ENCODE results near the gene MAN2B2. TPM values are rescaled to one million over a fixed set of nuclear protein-coding genes. Genes with fewer than 3 reads are reported as not detected.
"Not testable (repeated sequence)": the region's sequence is repeated elsewhere in the genome, so short reads cannot be mapped to it uniquely, and the experiment has no call there.

Gene MAN2B2
- total RNA-seq, 1 experiment from 2014 or later, result 30.9 TPM

DNA sequence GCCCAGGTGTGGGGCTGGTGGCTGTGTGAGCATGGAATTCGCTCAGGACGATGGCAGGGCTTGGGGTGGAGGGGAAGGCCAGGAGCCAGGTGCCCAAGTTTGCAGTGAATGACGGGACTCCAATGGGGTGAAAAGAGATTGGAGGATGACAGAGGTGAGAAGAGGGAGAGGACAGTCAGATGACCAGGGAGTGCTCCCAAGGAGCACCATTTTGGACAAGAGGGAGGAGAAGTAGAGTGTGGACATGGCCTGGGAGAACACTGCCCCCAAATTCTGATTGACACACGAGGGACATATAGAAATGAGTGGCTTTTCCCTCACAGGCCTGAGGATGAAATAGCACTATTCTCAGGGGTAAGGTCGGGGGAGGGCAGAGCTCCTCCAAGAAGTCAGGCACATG is 72.2 kb downstream of the MAN2B2 start:
- Mint-ChIP-seq H3K27me3 (ENCODE audit: unreplicated experiment) (peaks cover 17% of the 10 kb centered on the region), H3K9me3 (ENCODE audit: low read depth, unreplicated experiment) (no peaks in the 10 kb centered on the region), H3K36me3 (ENCODE audit: insufficient read depth, unreplicated experiment) (peaks cover 12% of the 10 kb centered on the region), H3K27ac (ENCODE audit: unreplicated experiment) (no peak overlapping the region), H3K4me1 (ENCODE audit: low read depth, unreplicated experiment) (peaks cover 3% of the 10 kb centered on the region), H3K4me3 (ENCODE audit: low read depth, unreplicated experiment) (no peak overlapping the region)
- no TSS peak for BruUV-seq (replicated peaks)
- intact Hi-C loops (cut with micrococcal nuclease; ENCODE audit: unreplicated experiment), result no loop called here
- DNase-seq, result no peak
- TF ChIP-seq, protein P1, sequence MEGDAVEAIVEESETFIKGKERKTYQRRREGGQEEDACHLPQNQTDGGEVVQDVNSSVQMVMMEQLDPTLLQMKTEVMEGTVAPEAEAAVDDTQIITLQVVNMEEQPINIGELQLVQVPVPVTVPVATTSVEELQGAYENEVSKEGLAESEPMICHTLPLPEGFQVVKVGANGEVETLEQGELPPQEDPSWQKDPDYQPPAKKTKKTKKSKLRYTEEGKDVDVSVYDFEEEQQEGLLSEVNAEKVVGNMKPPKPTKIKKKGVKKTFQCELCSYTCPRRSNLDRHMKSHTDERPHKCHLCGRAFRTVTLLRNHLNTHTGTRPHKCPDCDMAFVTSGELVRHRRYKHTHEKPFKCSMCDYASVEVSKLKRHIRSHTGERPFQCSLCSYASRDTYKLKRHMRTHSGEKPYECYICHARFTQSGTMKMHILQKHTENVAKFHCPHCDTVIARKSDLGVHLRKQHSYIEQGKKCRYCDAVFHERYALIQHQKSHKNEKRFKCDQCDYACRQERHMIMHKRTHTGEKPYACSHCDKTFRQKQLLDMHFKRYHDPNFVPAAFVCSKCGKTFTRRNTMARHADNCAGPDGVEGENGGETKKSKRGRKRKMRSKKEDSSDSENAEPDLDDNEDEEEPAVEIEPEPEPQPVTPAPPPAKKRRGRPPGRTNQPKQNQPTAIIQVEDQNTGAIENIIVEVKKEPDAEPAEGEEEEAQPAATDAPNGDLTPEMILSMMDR (IDR thresholded peaks at IDR 0.05; ENCODE audit: unreplicated experiment), result no peak
- CTCF ChIA-PET, result no interaction called here

DNA sequence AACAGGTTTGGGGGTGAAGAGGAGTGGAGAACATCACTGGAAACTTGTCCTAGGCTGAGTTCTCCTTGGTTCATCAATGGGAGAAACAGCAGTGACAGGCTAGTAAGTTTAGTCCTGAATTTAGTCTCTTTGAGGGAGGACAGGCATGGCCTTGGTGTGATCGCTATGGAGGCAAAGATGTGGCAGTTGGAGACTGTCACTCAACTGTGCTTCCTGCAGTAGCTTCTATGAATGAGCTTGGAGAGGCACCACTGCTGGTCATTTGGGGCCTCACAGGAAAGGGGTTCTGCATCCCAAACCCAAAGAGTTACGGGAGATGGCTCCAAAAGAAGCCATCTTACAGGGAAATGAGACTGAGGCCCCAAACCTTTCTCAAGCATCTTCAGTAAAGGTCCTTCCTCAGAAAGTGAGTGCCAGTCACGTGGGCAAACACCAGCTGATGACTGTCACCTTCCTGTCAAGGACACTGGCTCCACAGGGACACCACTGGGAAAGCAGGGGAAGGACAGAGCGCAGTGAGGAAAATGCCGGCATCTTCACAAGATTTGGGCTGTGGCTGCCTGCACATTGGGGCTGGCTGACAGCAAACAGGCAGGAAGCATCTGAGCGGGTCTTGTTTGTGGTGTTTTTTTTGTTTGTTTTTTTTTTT is 72.7 kb downstream of the MAN2B2 start:
- CTCF ChIA-PET, result no interaction called here
- no peak for DNase-seq

DNA sequence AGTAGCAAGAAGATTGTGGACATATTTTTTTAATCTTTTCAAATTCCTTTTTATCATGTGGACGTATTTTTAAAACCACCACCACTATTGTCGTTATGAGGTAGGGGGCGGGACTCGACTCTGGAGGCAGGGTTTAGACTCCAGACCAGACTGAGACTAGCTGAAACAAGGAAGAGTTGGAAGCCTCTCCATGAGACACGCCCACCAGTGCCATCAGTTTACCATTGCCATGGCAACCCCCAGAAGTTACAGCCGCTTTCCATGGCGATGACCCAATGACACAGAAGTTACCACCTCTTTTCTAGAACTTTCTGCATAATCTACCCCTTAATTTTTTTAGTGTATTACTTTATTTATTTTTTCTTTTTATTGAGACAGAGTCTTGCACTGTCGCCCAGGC is 74.2 kb downstream of the MAN2B2 start:
- DNase-seq, result no peak
- no TSS peak for BruUV-seq (replicated peaks)
- CTCF ChIA-PET, result no interaction called here
- H3K27ac Mint-ChIP-seq (ENCODE audit: unreplicated experiment), result no peak overlapping the region
- intact Hi-C loops (cut with micrococcal nuclease; ENCODE audit: unreplicated experiment), result no loop called here
- peaks cover 17% of the 10 kb centered on the region for H3K27me3 Mint-ChIP-seq (ENCODE audit: unreplicated experiment)
- no peaks in the 10 kb centered on the region for H3K9me3 Mint-ChIP-seq (ENCODE audit: low read depth, unreplicated experiment)
- no peaks in the 10 kb centered on the region for H3K36me3 Mint-ChIP-seq (ENCODE audit: insufficient read depth, unreplicated experiment)
- no peaks in the 10 kb centered on the region for H3K4me1 Mint-ChIP-seq (ENCODE audit: low read depth, unreplicated experiment)
- TF ChIP-seq, protein P1 (IDR thresholded peaks at IDR 0.05; ENCODE audit: unreplicated experiment), result no peak
- no peak overlapping the region for H3K4me3 Mint-ChIP-seq (ENCODE audit: low read depth, unreplicated experiment)

More for the DNA sequence above, 72.7 kb downstream of the MAN2B2 start:
- TF ChIP-seq, protein P1 (IDR thresholded peaks at IDR 0.05; ENCODE audit: unreplicated experiment), result no peak
- no peaks in the 10 kb centered on the region for H3K9me3 Mint-ChIP-seq (ENCODE audit: low read depth, unreplicated experiment)
- BruUV-seq (replicated peaks), result no TSS peak
- peaks cover 17% of the 10 kb centered on the region for H3K27me3 Mint-ChIP-seq (ENCODE audit: unreplicated experiment)
- intact Hi-C loops (cut with micrococcal nuclease; ENCODE audit: unreplicated experiment), result no loop called here
- peaks cover 9% of the 10 kb centered on the region for H3K36me3 Mint-ChIP-seq (ENCODE audit: insufficient read depth, unreplicated experiment)
- no peak overlapping the region for H3K4me3 Mint-ChIP-seq (ENCODE audit: low read depth, unreplicated experiment)
- no peaks in the 10 kb centered on the region for H3K4me1 Mint-ChIP-seq (ENCODE audit: low read depth, unreplicated experiment)
- H3K27ac Mint-ChIP-seq (ENCODE audit: unreplicated experiment), result no peak overlapping the region

DNA sequence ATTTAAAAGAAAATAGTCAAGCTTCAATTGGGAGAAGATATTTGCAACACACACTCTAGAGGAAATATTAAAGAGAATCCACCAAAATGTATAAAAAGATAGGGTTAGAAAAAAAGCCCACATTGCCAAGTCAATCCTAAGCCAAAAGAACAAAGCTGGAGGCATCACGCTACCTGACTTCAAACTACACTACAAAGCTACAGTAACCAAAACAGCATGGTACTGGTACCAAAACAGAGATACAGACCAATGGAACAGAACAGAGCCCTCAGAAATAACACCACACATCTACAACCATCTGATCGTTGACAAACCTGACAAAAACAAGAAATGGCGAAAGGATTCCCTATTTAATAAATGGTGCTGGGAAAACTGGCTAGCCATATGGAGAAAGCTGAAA is 79.2 kb downstream of the MAN2B2 start:
- CTCF ChIA-PET; BruUV-seq (replicated peaks): not testable (repeated sequence)

DNA sequence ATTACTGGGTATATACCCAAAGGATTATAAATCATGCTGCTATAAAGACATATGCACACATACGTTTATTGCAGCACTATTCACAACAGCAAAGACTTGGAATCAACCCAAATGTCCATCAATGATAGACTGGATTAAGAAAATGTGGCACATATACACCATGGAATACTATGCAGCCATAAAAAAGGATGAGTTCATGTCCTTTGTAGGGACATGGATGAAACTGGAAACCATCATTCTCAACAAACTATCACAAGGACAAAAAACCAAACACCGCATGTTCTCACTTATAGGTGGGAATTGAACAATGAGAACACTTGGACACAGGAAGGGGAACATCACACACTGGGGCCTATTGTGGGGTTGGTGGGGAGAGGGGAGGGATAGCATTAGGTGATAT is 80.3 kb downstream of the MAN2B2 start:
- H3K27ac Mint-ChIP-seq (ENCODE audit: unreplicated experiment); H3K4me3 Mint-ChIP-seq (ENCODE audit: low read depth, unreplicated experiment); DNase-seq; intact Hi-C loops (cut with micrococcal nuclease; ENCODE audit: unreplicated experiment); CTCF ChIA-PET; H3K4me1 Mint-ChIP-seq (ENCODE audit: low read depth, unreplicated experiment); H3K36me3 Mint-ChIP-seq (ENCODE audit: insufficient read depth, unreplicated experiment); H3K9me3 Mint-ChIP-seq (ENCODE audit: low read depth, unreplicated experiment); BruUV-seq (replicated peaks): not testable (repeated sequence)
- H3K27me3 Mint-ChIP-seq (ENCODE audit: unreplicated experiment), result peaks cover 11% of the 10 kb centered on the region

More for the DNA sequence above, 79.2 kb downstream of the MAN2B2 start:
- H3K27me3 Mint-ChIP-seq (ENCODE audit: unreplicated experiment); intact Hi-C loops (cut with micrococcal nuclease; ENCODE audit: unreplicated experiment); H3K27ac Mint-ChIP-seq (ENCODE audit: unreplicated experiment); H3K4me3 Mint-ChIP-seq (ENCODE audit: low read depth, unreplicated experiment); H3K4me1 Mint-ChIP-seq (ENCODE audit: low read depth, unreplicated experiment); H3K9me3 Mint-ChIP-seq (ENCODE audit: low read depth, unreplicated experiment); H3K36me3 Mint-ChIP-seq (ENCODE audit: insufficient read depth, unreplicated experiment); DNase-seq: not testable (repeated sequence)
